Midbrain (tissue), 1 donor: Measurements from ENCODE around the gene CNTNAP2.

Source experiments
- DNase-seq: peaks from one replicate; lab custom pipeline; 2025; lab: John Stamatoyannopoulos, UW

The CNTNAP2 gene

DNA sequence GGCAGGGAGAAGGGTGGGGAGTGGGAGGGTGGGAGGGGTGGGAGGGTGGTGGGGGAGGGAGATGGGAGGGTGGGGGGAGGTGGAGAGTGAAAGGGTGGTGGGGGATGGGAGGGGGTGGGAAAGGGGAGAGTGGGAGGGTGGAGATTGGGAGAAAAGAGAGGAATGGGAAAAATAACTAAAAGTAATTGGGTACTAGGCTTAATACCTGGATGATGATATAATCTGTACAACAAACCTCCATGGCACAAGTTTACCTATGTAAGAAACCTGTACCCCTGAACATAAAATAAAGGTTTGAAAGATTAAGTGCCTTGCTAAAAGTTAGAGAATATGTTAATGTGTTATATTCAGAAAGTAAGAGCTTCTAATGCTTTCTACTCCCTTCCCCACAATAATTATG is 564.9 kb downstream of the CNTNAP2 start:
- no peak for DNase-seq

GRCh38 chr7:146683439-146683838 is 566.8 kb downstream of the CNTNAP2 start:
- DNase-seq: no peak

- no peak for DNase-seq
These were observed 574.4 kb downstream of the CNTNAP2 start for GRCh38 chr7:146690987-146691386.

GRCh38 chr7:146698995-146699610 is 582.5 kb downstream of the CNTNAP2 start:
- no peak for DNase-seq

DNA sequence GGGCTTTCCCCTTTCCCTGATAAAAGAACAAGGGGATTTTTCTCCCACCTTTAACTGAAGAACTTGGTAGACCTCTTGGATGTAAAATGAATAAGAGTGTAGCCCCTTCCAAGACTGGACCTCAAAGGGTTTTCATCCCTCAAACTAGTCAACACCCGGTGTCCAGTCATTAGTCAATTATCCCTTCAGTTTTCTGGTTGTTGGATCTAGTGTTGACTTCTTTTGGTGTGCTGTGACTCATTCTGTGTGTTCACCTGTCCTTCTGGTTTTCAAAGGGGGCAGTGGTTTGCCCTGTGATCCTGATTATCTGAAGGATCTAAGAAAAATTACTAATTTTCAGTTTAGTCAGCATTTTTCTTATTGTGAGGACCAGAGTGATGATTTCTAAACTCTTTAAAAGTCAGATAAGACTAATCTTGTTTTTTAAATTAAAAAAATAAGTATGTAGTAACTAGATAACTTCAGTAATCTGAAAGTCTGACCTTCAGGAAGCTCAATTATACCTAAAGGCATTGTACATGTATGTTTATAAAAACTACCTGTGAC is 583.5 kb downstream of the CNTNAP2 start:
- DNase-seq: no peak

- DNase-seq: no peak
These were observed 584.6 kb downstream of the CNTNAP2 start for GRCh38 chr7:146701166-146701565.

DNA sequence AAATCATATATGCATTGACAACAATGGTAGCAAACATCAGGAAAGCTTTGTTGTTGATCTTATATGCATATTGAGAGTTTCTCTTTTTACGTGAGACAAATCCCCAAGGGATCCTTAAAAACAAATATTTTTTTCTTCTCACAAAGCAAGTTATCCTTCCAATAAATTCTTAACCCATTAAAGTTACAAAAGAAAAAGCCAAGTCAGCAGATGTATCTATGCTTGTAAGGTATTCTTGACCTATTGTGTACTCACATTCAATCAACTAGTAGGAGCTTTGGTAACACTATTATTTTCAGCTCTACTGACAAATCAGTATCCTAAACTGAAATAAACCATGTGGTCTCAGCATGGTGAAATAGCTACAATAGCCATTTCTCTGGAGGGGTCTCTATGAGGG is 586.3 kb downstream of the CNTNAP2 start:
- no peak for DNase-seq

- no peak for DNase-seq
These were observed 592.9 kb downstream of the CNTNAP2 start for GRCh38 chr7:146709451-146710027.

DNA sequence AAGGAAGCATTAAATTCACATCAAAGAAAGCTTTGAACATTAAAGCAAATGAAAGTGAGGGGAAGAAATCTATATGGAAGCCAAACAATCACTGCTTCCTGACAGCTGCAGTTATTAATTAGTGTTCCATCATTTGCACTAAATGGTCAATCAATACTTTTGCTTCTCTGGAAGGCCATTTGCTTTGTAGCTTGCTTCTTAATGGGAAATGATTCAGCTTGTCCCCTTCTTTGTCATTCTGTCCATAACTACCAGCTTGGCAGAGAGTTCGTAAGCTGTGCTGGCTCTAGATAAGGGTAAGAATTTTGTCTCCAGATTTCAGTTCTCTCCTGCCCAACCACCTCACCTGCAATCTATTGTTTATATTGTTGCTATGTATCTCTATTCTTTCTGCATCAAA is 596.6 kb downstream of the CNTNAP2 start:
- DNase-seq: no peak

DNA sequence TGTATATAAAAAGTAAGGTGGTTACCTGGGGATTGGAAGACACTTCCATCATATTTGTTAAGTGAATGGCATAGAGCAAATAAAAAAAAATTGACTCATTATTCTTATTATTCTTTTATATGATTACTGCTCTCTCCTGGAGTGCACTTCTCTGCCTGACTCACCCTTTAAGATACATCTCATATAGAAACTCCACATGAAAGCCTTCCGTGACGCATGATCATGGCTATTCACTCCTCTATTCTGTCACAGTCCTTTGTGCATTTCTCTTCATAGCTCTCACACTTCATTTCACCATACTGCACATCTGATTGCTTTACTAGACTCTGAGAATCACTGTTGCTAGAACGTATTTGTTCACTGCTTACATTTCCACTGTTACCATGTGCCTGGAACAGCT is 597.3 kb downstream of the CNTNAP2 start:
- no peak for DNase-seq

DNA sequence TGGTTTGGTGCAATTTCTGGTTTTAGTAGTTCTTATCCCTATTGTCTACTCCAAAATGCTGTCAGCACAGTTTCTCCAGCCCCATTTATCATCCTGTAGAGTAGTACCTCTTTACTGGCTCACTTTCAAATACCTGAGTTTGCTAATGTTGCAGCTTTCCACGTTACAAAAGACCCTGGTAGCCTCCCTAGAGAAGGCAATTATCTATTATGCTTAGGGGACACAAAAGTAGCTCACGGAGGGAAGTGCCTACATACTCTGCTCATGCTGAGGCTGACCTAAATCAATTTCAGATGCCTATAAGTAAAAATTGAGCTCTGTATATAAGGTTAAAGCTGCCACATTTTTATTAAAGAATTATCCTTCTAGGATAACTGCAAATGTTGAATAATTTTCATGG is 603.6 kb downstream of the CNTNAP2 start:
- no peak for DNase-seq

- DNase-seq: no peak
These were observed 606.4 kb downstream of the CNTNAP2 start for GRCh38 chr7:146722986-146723385.

DNA sequence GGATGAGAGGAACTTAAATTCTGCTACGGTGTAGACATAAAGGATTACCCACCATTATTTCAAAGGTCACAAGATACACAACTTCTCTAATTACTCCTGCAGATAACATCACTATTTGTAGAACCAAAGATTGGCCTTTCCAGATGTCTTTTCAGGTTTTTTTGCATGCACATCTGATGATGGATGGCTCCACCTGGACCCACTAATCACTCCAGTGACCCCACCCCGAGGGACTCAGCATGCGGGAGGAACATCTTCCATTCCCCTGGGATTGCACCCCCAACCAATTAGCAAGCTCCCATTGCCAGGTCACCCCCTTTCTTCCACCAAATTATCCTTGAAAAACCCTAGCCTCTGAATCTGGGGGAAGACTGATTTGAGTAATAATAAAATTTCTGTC is 608.9 kb downstream of the CNTNAP2 start:
- DNase-seq: no peak

GRCh38 chr7:146728141-146728540 is 611.5 kb downstream of the CNTNAP2 start:
- no peak for DNase-seq

GRCh38 chr7:146728611-146729010 is 612.0 kb downstream of the CNTNAP2 start:
- DNase-seq: no peak

- DNase-seq: no peak
These were observed 614.6 kb downstream of the CNTNAP2 start for GRCh38 chr7:146731185-146731584.

- no peak for DNase-seq
These were observed 619.4 kb downstream of the CNTNAP2 start for GRCh38 chr7:146735992-146736391.

- no peak for DNase-seq
These were observed 620.0 kb downstream of the CNTNAP2 start for GRCh38 chr7:146736446-146737190.

DNA sequence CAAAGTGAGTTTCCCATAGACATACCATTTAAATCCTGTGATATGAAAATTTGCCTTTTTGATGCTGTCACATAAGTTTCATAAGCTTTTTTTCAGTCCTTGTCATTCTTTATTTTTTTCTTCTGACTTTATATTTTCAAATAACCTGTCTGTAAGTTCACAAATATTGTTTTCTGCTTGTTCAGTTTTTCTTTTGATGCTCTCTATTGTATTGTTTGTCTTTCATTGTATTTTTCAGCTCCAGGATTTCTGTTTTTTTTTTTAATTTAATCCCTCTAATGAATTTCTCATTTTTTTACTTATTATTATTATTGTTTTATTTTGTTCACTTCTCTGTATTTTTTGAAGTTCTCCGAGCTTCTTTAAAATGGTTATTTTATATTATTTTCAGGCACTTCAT is 623.4 kb downstream of the CNTNAP2 start:
- no peak for DNase-seq

DNA sequence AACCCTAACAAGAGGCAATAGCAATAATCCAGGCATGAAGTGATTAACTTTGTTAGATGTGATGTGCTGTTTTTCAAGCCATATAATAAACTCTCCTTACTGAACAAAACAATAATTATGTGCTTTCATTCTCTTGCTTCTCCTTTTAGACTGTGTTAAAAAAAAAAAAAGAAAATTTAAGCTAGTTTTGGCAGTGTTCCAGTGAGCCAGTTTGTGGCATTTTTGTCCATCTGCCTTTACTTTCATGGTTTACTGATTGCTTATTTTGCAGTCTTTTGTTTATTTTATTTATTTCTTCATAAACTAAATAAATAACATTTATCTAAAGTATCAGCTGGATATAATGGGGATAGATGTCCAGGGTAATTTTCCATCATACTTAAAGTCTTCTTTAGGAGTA is 625.3 kb downstream of the CNTNAP2 start:
- DNase-seq: no peak

GRCh38 chr7:146754385-146754784 is 637.8 kb downstream of the CNTNAP2 start:
- DNase-seq: no peak

DNA sequence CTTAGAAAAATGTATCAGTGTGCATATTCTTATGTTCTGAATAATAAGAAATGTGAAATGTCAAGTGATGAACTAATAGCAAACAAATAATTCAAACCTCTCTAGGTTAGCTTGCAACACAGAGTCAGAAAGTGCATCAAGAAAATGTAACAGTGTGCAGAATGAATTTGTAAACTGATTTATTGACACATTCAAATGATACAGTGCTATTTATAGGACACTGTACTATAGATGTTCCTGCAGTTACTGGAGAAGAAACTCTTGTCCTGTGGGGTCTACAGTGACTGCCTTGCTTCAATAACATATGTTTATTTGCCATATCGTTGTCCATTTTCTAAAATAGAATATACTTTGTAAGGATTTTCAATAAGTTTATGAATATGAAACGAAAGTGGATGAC is 639.0 kb downstream of the CNTNAP2 start:
- no peak for DNase-seq

GRCh38 chr7:146764458-146764857 is 647.9 kb downstream of the CNTNAP2 start:
- DNase-seq: no peak
